Stimulated activated CD4-positive, alpha-beta T cell treated with anti-CD3 and anti-CD28 coated beads, TNF-alpha, amount 100 ng/mL, for 24 hours (primary cell): ENCODE results near the gene CTXN2.

Experiments
- DNase-seq, 3 experiments: peaks; one replicate each; pipeline ENCODE4 v3.0.0-alpha.2; 2020; ENCODE audit warnings: low read depth in 3 of 3

CTXN2 gene

DNA sequence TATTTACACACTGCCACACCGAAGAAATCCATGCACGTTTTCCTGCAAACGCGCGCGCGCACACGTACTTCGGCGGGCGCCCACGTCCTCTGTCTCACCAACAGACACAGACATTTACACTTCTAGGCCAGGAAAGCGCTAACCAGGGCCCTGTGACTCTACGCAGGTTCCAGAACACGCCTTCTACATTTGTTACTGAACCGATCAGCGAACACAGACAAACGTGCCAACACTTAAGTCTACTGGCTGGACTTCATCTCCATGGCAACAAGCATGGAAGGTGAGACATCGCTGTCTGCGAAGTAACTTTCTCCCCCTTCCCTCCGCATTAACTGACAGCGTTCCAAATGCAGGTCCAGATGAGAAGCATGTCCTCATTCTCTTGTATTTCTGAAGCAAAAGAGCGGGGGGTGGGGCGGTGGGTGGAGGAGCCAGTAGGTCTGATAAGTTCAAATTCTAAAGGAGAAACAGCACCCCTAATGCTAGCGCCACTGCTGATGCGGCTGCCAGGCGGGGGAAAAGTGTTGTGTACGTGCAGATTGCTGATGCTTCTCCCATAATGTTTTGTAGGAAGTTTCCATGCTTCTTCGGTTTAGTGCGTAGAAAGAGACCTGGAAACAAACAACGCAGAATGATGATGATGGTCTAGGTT is at the start of gene CTXN2:
TSS of gene CTXN2 (plus strand) at position 92 of the 652 bp plus-strand sequence. CDS start 9,636 bp downstream, outside the sequence.
- DNase-seq, result no peak

DNA sequence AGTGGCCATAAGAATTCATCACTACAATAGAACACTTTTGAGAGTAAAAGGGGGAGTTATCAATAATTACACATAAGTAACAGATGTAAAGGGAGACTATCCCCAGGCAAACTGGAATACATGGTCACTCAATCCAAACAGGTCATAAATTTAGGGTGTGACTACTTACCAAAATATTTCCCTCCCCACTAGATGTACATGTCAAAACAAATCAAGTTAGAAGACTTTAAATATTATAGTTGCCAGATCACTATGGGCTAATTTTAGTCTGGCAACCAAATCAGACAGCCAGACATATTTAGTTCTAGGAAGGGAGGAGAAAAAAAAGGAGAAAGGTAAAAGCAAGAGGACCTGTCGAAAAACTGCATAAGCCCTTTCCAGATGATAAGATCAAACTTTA is 47.6 kb upstream of the CTXN2 start:
- no peak for DNase-seq

DNA sequence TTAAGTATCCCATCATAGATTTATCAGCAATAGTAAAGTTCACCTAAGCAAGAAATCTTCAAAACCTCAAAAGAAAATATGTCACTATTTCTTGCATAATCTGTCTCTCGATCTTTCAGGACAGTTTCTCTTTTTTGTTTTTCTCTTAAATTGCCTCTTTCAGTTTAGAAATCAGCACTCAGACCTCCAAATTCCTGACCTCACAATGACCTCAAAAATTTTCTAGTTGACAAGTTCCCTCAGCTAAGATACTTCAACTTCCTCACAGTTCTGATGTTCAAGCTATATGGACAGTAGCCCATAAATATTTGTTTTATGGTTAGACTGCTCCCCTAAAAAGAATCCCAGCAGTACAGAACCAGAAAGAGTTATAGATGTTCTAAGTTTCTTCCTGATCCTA is 46.6 kb upstream of the CTXN2 start:
- DNase-seq, result no peak

DNA sequence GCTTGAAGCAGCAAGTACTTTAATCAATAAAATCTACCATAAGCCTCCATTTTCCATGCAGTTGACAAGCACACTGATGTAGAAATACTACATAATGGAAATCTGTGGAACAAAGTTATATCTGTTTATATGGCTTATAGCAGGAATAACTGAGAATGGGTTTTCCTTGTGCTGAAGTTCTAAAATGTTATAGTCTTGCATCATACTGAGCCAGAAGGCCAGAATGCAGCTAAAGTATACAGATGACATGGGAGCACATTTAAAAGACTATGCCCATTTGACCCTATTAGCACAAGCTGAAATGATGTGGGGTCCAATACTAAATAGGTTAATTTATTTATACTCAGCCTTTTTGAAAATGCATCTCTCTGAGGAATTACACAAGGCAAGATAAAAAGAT is 45.5 kb upstream of the CTXN2 start:
- DNase-seq, result no peak

DNA sequence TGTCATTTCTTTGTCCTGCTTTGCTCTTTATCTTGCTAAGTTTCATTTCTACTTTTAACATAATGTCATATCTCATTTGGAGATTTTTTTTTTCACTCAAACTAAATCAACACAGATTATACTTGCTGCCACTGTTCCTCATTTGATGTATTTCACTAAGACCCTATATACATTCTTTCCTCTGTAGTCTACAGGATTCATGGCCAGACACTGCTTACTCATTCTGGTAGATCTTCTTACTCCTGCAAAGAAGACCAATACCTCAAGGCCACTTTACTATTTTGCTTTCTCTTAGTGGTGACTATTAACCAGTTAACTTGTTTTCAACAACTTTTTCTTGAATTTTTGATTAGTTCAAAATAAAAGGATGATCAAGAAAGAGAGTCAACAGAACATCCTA is 44.1 kb upstream of the CTXN2 start:
- DNase-seq, result no peak

DNA sequence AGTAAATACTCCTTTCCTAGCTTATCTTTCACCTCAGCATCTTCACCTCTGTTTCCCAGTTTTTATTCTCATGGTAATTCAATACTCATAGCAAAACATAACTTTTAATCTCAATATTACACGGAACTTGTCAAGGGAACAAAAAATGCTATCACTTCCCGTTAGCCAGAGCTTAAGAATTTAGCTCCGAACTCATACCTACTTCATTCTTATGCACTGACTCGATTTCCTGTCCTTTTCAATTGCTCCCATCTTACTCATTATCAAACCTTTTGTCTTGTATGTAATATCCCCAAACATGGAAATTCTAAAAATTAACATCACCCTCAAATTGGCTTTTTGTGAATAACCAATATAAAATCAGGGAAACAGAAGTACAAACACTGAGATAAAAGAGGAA is 41.6 kb upstream of the CTXN2 start:
- no peak for DNase-seq

DNA sequence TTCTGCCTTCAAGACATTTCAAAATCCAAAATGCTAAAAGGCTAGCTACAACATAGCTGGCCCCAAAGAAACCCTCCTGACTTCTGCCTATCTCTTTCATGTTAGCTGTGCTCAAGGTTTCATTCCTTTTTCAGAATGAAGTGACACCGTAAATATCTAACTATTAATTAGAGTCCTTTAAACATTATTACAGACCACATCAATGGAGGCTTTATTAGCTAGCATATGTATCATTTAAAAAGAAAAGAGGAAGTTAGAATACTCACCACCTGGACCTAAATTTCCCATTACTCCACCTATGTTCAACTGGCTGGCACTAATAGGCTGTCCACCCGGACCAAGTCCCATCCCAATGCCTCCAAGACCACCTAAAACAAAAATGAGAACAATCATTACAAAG is 37.9 kb upstream of the CTXN2 start:
- DNase-seq, result no peak

DNA sequence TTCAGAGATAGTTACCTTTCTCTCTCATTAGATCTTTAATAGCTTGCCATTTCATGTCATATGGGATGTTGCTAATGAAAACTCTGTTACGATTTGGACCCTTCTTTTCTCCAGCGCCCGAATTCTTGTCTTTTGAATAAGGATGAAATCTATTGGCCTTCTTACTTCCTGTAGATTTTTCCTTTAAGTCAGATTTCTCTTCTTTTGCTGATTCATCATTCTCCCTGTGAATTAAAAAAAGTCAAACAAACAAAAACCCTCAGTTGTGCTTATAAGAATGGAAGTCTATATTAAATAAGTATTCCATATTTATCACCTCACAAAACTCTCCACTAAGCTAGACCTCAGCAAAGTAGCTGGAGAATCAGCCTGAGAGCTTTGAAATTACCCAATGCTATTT is 22.8 kb upstream of the CTXN2 start:
- no peak for DNase-seq

DNA sequence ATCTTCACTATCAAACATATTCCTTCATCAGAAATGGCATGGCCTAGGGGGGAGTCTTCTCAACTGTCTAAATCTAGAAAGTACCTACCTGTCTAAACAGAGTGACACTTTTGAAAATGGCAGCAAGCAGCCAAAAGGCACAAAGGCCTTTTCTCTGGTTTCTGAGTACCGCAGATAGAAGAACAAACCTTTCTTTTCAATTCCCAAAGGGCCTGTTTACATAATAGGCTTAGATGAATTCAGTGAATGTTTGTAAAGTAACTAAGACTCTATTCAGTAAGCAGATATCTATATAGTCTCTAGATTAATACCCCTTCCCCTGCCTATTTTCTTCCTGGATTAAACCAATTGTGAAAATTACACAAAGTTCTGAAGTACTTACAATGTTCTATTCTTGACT is 20.5 kb upstream of the CTXN2 start:
- no peak for DNase-seq

DNA sequence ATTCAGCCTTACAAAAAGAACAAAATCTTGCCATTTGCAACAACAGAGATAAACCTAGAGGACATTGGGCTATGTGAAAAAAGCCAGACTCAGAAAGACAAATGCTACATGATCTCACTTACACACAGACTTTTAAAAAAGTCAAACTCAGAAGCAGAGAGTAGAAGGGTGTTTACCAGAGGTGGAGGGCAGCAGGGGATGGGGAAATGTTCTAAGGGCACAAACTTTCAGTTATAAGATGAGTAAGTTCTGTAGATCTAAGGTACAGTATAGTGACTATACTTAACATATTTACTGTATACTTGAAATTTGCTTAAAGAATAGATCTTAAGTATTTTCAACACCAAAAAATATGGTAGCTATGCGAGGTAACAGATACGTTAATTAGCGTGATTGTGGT is 16.3 kb upstream of the CTXN2 start:
- no peak for DNase-seq

DNA sequence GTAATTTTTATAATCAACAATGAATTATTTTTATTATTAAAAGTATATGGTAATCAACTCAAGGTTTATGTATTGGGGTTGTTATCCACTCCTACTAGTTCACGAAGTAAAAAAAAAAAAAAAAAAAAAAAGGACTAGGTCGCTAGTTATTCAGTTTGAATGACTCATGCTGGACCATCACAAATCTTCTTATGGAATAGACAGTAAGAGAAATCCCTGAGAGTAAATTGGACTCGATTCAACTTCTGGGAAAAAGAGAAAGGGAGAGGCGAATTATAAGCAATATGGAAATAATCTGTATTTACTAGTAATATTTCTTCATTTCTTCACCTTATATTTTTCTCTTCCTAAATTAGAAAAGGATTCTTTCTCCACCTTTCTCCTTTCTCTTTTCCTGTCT is 15.4 kb upstream of the CTXN2 start:
- DNase-seq, result no peak

DNA sequence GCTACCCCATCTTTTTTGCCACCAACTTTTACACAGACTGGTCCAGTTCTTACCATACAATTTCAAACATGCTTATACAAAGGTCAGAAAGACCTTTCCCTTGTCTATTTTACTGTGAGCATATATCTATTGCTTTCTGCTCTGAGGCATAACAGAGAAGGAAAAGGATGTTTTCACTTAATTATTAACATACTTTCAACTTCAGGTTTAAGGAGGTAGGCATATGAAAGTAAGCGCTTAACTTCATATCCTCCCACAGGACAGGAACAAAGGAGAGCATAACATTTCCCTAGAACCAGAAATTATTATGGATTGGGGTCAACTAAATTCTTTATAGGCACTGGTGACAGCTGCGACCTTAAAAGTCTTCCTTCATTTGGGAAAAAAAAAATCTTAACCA is 14.5 kb upstream of the CTXN2 start:
- no peak for DNase-seq

DNA sequence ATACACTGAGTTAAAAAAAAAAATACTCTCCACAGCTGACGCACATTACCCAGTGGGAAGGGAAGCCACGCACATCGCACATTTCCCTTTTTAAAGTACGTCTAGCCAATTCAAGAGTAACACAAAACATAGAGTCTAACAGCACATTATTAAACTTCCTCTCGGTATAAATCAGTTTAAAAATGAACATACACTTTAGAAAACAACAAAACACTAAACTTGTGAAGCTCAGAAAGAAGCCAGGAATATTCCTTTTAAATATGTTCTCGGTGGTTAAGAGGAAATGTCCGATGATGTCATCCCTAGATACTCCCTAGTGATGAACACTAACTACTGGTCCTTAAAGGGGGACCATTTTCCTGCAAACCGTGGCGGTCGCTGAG is 14.1 kb upstream of the CTXN2 start:
- no peak for DNase-seq

DNA sequence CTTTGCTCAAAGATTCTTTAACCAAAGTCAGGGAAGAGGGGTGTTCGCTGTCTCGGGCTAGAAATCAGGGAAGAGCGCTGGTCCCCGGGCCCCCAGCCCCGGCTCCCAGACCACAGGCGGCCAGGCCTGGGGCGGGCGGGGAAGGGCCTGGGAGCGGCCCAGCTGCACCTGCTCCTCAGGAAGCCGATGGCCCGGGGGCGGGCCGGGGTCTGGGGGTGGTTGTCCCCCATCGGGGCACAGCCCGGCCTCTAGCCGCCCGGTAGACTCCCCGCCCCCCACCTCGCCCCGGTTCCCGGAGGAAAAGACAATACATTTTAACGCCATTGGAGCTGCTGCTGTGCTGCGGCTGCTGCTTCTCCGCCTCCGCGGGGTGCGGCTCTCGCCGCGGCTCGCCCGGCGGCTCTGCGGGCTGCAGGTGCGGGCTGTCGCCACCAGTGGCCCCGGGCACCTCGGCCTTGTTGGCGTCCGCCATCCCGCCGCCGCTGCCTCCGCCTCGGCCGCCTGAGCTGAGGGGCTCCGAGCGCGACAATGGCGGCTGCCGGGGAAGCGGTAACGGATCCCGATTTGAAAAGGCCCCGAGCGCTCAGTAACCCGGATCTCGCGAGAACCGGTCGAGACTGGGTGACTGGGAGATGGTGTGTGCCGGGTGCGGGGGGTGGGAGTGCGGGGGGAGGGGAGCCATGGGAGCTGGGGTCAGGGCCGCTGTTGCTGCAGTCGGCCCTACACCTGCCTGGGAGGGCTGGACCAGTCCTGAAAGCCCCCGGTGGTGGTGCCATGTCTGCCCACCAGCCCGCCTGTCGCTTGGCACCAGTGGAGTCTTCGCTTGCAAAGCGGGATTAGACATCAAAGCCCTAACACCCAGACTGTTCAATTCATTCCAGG is 13.5 kb upstream of the CTXN2 start, which contains the start of gene MYEF2:
TSS of gene MYEF2 (minus strand) at position 530 of the 882 bp plus-strand sequence. CDS start at position 472, 58 bp downstream.
- peak; percentile 40 to 68 (median 50) for DNase-seq

DNA sequence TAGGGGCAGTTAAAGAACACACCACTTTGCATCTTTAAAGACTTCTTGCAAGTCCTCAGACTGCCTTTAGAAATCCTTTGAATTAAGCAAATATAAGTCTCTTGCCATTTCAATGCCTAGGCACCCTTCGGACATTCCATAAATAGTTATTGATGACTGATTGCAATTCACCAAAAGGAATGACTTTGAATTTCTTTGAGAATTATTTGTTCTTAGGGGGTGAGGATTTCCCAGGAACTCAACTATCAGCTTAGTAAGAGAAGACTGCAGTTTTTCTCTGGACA is 12.9 kb upstream of the CTXN2 start:
- DNase-seq, result no peak

DNA sequence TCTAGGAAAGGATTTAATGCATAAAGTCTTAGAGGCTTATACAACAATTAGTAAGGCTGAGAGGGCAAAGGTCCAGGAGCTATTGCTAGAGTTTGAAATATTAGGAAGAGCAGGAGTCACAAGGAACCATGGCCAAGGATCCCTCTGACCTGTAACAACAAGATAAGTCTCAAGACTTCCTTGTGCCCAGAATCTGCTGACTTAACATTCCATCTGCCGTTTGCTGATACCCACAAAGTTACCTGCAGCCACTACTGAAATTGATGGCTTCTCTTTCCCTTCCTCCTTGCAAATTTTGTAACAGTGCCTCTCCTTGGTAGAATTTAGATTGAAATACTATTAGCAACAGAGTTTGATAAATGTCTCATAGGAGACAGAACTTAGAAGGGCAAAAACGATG is 8.7 kb upstream of the CTXN2 start:
- no peak for DNase-seq

DNA sequence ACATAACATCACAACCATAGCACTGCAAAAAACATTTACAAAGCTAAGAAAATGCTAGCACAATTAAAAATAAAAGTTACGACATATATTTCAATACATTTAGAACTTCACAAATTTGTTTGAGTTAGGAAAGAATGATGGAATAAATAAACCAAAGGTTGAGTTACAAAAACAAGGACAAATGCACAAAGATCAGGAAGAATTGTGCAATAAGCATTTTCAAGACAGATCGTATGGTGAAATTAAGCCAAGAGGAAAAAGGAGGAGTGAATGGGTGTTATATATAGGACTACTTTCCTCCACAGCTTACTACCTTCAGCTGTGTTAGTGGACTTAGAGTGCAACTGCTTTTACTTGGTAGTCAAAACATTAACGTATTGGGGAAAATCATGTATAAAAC is 5.9 kb upstream of the CTXN2 start:
- no peak for DNase-seq

DNA sequence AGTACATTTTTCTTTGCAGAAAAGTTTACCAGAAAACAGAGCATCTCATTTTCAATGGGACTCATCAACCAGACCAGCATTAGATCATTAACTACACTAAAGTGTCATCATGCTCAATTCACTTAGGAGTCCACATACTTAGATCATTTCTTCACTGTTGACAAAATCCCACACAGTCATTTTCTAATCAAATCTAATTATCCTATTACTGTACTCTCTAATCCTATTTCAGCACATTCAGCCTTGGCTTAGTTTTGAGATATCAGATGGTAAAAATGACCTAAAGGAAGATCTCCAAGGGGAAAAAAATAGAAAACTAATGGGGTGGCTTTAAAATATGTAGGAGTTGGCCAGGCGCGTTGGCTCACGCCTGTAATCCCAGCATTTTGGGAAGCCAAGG is 5.2 kb upstream of the CTXN2 start:
- DNase-seq, result no peak

DNA sequence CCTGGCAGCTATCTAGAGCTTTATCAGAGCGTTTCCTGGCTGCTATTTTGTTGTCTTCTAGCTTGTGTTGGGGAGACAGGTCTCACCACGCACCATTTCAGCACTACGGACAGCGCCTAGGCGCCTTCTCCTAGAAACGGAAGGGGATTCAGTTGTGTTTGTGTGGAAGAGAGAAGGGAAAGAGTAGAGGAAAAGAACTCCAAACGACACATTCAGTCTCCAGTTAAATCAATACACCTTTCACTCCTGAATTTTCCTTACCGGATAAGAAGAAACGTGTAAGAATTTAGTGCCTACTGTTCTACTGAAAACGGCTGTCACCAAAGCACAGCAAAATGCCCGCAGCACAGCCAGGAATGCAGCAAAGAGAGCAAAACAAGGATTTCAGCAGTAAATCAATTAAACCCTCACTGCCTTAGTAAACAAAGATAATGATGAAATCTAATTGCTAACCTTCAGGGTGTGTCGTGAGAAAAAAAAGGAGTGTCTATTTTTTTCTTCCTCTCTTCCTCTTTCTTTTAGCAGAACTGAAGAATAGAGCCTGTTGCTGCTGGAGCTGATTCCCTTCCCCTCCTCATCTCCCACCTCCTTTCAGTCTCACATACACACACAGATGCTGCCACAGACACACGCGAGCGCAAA is 412 bp upstream of the CTXN2 start:
- peak in 1 of 3 experiments; percentile 21 for DNase-seq

DNA sequence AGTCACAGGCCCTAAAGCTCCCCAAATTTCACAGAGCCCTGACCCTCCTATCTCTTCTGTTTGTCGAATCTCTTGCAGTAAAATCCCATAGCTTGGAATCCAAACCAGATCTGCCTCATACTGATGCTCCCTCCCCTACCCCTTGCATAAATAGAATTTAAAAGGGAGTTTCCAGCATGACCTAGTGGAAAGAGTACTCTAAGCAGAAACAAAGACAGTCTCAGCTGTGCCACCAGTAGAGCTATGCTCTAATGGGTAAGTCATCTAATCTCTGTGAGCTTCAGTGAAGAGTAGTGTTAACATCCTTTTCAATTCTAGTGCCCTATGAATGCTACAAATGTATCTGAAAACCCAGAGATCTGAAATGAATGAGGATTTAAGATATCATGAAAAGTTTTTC is 10.6 kb downstream of the CTXN2 start:
- DNase-seq, result no peak

DNA sequence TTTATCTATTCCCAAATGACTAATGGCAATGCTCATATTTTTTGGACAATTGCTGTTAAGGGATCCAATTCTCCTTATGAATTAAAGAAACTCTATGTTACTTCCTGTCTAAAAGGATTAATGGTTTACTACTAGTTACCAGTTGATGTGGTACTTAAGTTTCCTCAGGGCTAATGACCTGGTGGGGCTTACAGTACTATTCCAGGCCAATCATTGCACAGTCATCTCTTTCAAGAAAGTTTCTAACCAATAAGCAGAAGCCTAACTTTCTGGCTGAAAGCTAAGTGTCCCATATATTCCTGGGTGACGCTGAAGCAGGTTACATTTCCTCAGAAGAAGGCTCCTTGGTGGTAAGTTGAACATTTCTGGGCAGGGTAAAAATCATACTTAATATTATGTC is 14.5 kb downstream of the CTXN2 start, which contains the start of gene SLC12A1:
TSS of gene SLC12A1 (plus strand) at position 322 of the 400 bp plus-strand sequence. CDS start 1,418 bp downstream, outside the sequence.
- no peak for DNase-seq

DNA sequence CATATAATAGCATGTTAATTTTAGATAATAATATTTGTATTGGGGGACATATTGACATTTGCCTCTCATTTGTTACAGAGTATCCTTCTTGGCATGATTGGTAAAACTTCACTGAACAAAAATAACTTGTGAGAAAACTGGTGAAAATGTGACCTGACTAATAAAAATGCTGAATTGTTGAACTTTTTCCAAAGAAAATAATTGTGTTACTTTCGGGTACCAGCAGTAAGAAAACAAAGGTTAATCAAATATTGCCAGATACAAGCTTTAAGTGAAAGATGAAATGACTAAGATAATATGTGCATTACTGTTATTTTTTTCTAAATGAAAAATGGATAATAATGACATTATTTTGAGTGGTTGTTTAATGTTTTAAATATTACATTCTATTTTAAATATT is 29.8 kb downstream of the CTXN2 start:
- DNase-seq, result no peak

DNA sequence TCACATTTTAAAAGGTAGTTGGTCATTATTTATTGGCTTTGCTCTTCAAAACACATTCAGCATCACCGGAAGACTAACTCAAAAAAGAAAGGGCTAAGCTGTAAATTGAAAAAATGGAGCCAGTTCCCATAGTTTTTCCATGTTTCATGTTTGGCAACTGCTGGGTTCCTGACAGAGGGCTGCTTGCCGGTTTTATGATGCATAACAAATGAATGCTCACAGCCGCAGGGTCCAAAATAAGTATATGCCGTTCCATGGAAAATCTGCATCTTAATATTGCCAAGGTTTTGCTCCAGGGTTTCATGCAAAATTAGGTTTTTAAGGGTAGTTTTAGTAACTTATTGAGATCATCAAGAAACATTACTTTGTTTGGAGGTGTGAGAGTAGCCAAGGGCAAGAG is 30.4 kb downstream of the CTXN2 start:
- DNase-seq, result no peak
